ENCODE data around the gene CLDN9. TPM values are rescaled to one million over a fixed set of nuclear protein-coding genes. Genes with fewer than 3 reads are reported as not detected.

CLDN9 gene
- total and polyA plus RNA-seq, 10 donors, result 0.06 to 1.7 (median 0.44) TPM

GRCh38 chr16:3045758-3046640 lies 33.3 kb downstream of the CLDN9 start, which contains the start of gene MMP25:
Gene MMP25, plus strand, starts transcription at chr16:3046561. Its CDS starts 357 bp downstream, at chr16:3046918.
- peak within 1 kb of the TSS; percentile 38 to 84 (median 60) for H3K4me3 ChIP-seq
- peaks cover 0 to 94% (median 60%) of the 10 kb centered on the region in 7 donors for H3K27me3 ChIP-seq (replicated peaks in 1 of 7)
- no peaks in the 10 kb centered on the region for H3K9me3 ChIP-seq
- H3K36me3 ChIP-seq, result peaks cover 0 to 11% (median 0%) of the 10 kb centered on the region in 6 donors
- WGBS, 5 donors, result 0 to 1% (median 1%) methylated on average over 24 to 86 of the region's 86 CpGs
- peak within 1 kb of the TSS in 7 of 8 donors; percentile 69 to 95 (median 81) for H3K27ac ChIP-seq
- peaks cover 17 to 74% (median 28%) of the 10 kb centered on the region in 6 donors for H3K4me1 ChIP-seq
- intact Hi-C loops (cut with DNase I; ENCODE audit: low total_unique reads), result no loop called here
- TF ChIP-seq CTCF (IDR thresholded peaks at IDR 0.05 in 8 of 11, conservative IDR thresholded peaks at IDR 0.05 in 3 of 11) (no peak), POLR2AphosphoS5 (IDR thresholded peaks at IDR 0.05) (peak in 2 of 3 donors; percentile 50 to 77)
- peak; percentile 93 for DNase-seq

- peaks cover 0 to 87% (median 57%) of the 10 kb centered on the region in 7 donors for H3K27me3 ChIP-seq (replicated peaks in 1 of 7)
- H3K9me3 ChIP-seq, result no peaks in the 10 kb centered on the region
- intact Hi-C loops (cut with DNase I; ENCODE audit: low total_unique reads), result no loop called here
- TF ChIP-seq CTCF (IDR thresholded peaks at IDR 0.05 in 8 of 11, conservative IDR thresholded peaks at IDR 0.05 in 3 of 11) (no peak), POLR2A (IDR thresholded peaks at IDR 0.05) (no peak), POLR2AphosphoS5 (IDR thresholded peaks at IDR 0.05) (no peak)
- peaks cover 17 to 82% (median 28%) of the 10 kb centered on the region in 6 donors for H3K4me1 ChIP-seq
- DNase-seq, result peak; percentile 86
- H3K27ac ChIP-seq, result peak overlapping the region in 7 of 8 donors; percentile 69 to 95 (median 81)
- 1 to 3% (median 2%) methylated on average over 21 to 54 of the region's 54 CpGs for WGBS, 5 donors
- H3K36me3 ChIP-seq, result peaks cover 0 to 11% (median 0%) of the 10 kb centered on the region in 6 donors
- H3K4me3 ChIP-seq, result peak overlapping the region; percentile 38 to 84 (median 60)
These were observed 34.1 kb downstream of the CLDN9 start for GRCh38 chr16:3046641-3047386.

GRCh38 chr16:3047387-3047720 lies 34.6 kb downstream of the CLDN9 start:
- Histone ChIP-seq H3K27me3 (replicated peaks in 1 of 7) (peaks cover 0 to 82% (median 57%) of the 10 kb centered on the region in 7 donors), H3K4me3 (peak overlapping the region in 6 of 8 donors; percentile 6 to 84 (median 60)), H3K27ac (peak overlapping the region in 7 of 8 donors; percentile 69 to 95 (median 81)), H3K9me3 (no peaks in the 10 kb centered on the region), H3K4me1 (peaks cover 17 to 87% (median 28%) of the 10 kb centered on the region in 6 donors), H3K36me3 (peaks cover 0 to 11% (median 0%) of the 10 kb centered on the region in 6 donors)
- no peak for TF ChIP-seq POLR2A (IDR thresholded peaks at IDR 0.05)
- peak in 1 of 3 donors; percentile 64 for TF ChIP-seq POLR2AphosphoS5 (IDR thresholded peaks at IDR 0.05)
- intact Hi-C loops (cut with DNase I; ENCODE audit: low total_unique reads), result no loop called here
- DNase-seq, result no peak
- WGBS, 5 donors, result 12 to 24% (median 19%) methylated on average over 2 to 13 of the region's 13 CpGs

GRCh38 chr16:3049921-3050481 lies 37.3 kb downstream of the CLDN9 start:
- TF ChIP-seq CTCF (IDR thresholded peaks at IDR 0.05 in 8 of 11, conservative IDR thresholded peaks at IDR 0.05 in 3 of 11) (no peak), POLR2AphosphoS5 (IDR thresholded peaks at IDR 0.05) (peak; percentile 11 to 75 (median 50))
- Histone ChIP-seq H3K36me3 (peaks cover 0 to 20% (median 0%) of the 10 kb centered on the region in 6 donors), H3K27ac (peak overlapping the region in 7 of 8 donors; percentile 51 to 95 (median 81)), H3K27me3 (replicated peaks in 1 of 7) (peaks cover 0 to 55% (median 31%) of the 10 kb centered on the region in 7 donors), H3K4me1 (peaks cover 20 to 83% (median 31%) of the 10 kb centered on the region in 6 donors), H3K9me3 (no peaks in the 10 kb centered on the region), H3K4me3 (peak overlapping the region in 4 of 8 donors; percentile 17 to 84 (median 44))
- 83 to 85% (median 84%) methylated on average over 24 to 26 of the region's 26 CpGs for WGBS, 5 donors
- DNase-seq, result no peak
- intact Hi-C loops (cut with DNase I; ENCODE audit: low total_unique reads), result loop anchor here (10.0 kb wide), 1 partner anchor 115 kb away; no protein-coding TSS in a partner anchor

Measured in spleen (tissue), 11 donors.